ENCODE results near the gene PLIN4.

DNA sequence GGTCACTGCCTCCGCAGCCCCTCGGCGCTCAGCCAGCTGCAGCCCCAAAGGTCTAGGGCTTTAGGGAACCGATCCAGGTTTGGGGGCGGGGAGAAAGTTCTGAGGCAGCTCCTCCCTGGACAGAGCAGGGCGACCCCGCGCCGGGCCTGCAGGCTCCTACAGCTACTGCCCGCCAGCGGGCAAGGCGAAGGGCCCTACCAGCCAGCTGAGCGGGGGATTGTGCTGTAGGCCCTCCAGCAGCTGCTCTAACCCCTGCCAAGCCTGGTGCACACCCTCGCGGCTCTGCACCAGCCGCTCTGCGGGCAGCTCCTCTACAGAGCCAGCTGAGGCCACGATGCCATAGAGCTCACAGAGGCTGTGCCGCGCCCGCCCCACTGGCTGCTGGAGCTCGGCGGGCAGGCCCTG lies 14.0 kb downstream of the PLIN4 start:
- TF ChIP-seq CTCF (IDR thresholded peaks at IDR 0.05; ENCODE audit: extremely low read depth in 1 of 2, insufficient read depth in 1 of 2, low read depth in 1 of 2, low read length in 2 of 2) (no peak), EZH2 (IDR thresholded peaks at IDR 0.05; ENCODE audit: borderline replicate concordance, low read depth, low read length, severe bottlenecking) (no peak), FOS (IDR thresholded peaks at IDR 0.05; ENCODE audit: borderline replicate concordance, insufficient read depth, low read length) (no peak), GATA2 (IDR thresholded peaks at IDR 0.05; ENCODE audit: insufficient read depth, insufficient read length, low read depth, low read length) (no peak), POLR2AphosphoS5 (IDR thresholded peaks at IDR 0.05; ENCODE audit: insufficient read depth, low read depth, low read length) (no peak)
